BJ (cell line): ENCODE data around the gene BCAS3. TPM values are rescaled to one million over a fixed set of nuclear protein-coding genes. Genes with fewer than 3 reads are reported as not detected.

Experiments used
- CTCF ChIA-PET: fragments of 350-600 bp; formaldehyde crosslinking; extraction: SDS; loops from one replicate; lab custom pipeline; 2021; ENCODE audit warnings: antibody characterized with exemption, inconsistent platforms; lab: Yijun Ruan, JAX
- POLR2A ChIA-PET: fragments of 300-600 bp; sonication (Branson Sonifier 250); formaldehyde crosslinking; extraction: SDS; loops from one replicate; lab custom pipeline; 2021; ENCODE audit warnings: antibody characterized with exemption; lab: Charles Lee
- DNase-seq: peaks from one replicate; pipeline ENCODE4 v3.0.0-alpha.2; 2011; ENCODE audit warnings: low read depth
- H3K27me3 ChIP-seq: 2 replicates; pipeline ENCODE4 v1.6.0; 2011; ENCODE audit warnings: low read length; ENCODE audit not compliant: control insufficient read depth, insufficient read depth
- H3K36me3 ChIP-seq: 2 replicates; pipeline ENCODE4 v1.5.1; 2011; ENCODE audit warnings: low read length; ENCODE audit not compliant: control insufficient read depth, insufficient read depth
- H3K4me3 ChIP-seq: 2 replicates; pipeline ENCODE4 v1.5.1; 2011; ENCODE audit warnings: low read depth, mild to moderate bottlenecking, control low read depth, low read length
- CTCF ChIP-seq: IDR thresholded peaks from 2 replicates; pipeline ENCODE4 v1.5.1; 2011; ENCODE audit warnings: low read depth, mild to moderate bottlenecking, control low read depth, inconsistent platforms, low read length, moderate library complexity; ENCODE audit not compliant: insufficient read depth
- polyA plus RNA-seq: library from polyadenylated mRNA; depleted of rRNA; stranded (reverse); fragments of >200 nt; gene quantifications from 2 replicates; pipeline ENCODE4 v1.2.3, GENCODE V29; 2011

BCAS3 gene
- polyA plus RNA-seq, 1 experiment = 19.5 TPM

DNA sequence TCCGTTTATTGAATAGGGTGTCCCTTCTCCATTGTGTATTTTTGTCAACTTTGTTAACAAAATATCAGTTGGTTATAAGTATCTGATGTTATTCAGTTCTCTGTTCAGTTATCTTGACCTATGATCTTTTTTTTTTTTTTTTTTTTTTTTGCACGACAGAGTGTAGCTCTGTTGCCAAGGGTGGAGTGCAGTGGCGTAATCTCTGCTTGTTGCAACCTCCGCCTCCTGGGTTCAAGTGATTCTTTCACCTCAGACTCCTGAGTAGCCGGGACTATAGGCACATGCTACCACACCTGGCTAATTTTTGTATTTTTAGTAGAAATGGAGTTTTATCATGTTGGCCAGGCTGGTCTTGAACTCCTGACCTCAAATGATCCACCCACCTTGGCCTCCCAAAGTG, 215.8 kb downstream of the BCAS3 start:
- DNase-seq = no peak
- no peaks in the 10 kb centered on the region for H3K36me3 ChIP-seq
- no peak for TF ChIP-seq CTCF
- H3K27me3 ChIP-seq = no peaks in the 10 kb centered on the region
- ChIA-PET CTCF (interaction anchor here (1.3 to 1.6 kb wide), 2 partner anchors 12 to 13 kb away, joined by 3 read pairs; no protein-coding TSS in a partner anchor), POLR2A (no interaction called here)
- no peak overlapping the region for H3K4me3 ChIP-seq

DNA sequence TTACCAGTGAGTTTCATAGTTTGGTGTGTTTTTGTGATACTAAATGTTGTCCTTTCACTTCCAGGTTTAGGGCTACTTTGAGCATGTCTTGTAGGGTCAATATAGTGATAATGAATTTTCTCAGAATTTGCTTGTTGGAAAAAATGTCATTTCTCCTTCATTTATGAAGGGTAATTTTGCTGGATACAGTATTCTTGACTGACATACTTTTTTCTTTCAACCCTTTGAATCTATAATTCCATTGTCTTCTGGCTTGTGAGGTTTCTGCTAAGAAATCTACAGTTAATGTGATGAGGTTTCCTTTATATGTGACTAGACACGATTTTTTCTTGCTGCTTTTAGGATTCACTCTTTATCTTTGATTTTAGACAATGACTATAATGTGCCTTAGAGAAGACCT, 219.3 kb downstream of the BCAS3 start:
- no peak for DNase-seq

DNA sequence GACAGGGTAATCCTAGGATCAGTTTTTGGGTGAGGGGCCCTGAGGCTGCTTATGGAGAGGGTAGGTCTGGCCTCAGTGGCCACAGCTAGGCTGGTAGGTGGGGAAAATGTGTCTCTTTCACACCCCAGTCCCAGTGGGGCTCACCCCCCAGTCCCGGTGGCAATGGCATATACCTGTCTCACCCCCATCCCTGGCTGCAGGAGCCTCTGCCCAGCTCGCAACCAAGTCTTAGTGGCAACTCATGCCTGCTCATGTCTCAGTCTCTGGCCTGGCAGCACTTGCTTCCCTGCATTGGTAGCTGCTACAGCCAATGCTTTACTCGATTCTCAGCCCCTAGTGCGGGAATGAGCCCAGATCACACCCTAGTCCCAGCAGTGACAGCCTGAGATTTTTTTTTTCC, 221.5 kb downstream of the BCAS3 start:
- DNase-seq = no peak
- ChIA-PET CTCF (interaction anchor here (0.6 kb wide), 1 partner anchor 835 kb away, joined by 3 read pairs; no protein-coding TSS in a partner anchor), POLR2A (no interaction called here)
- Histone ChIP-seq H3K36me3 (no peaks in the 10 kb centered on the region), H3K27me3 (no peaks in the 10 kb centered on the region), H3K4me3 (no peak overlapping the region)
- no peak for TF ChIP-seq CTCF

More for the DNA sequence above, 219.3 kb downstream of the BCAS3 start:
- CTCF ChIA-PET = no interaction called here
- POLR2A ChIA-PET = no interaction called here
- H3K4me3 ChIP-seq = no peak overlapping the region
- TF ChIP-seq CTCF = no peak
- no peaks in the 10 kb centered on the region for H3K27me3 ChIP-seq
- H3K36me3 ChIP-seq = no peaks in the 10 kb centered on the region

DNA sequence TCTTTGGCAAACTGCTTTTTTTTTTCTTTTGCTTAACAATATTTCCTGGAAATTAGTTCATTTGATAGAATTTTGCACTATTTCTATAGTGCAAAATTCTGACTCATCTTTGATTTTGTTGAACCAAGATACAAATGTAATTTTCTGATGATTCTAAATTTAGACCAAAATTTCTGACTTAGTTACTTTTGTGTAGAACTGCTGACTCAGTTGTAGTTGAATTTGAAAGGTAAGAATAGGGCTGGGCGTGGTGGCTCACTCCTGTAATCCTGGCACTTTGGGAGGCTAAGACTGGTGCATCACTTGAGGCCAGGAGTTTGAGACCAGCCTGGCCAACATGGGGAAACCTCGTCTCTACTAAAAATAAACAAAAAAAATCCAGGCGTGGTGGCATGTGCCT, 223.0 kb downstream of the BCAS3 start:
- no peak for TF ChIP-seq CTCF
- Histone ChIP-seq H3K27me3 (no peaks in the 10 kb centered on the region), H3K4me3 (no peak overlapping the region), H3K36me3 (no peaks in the 10 kb centered on the region)
- ChIA-PET POLR2A (no interaction called here), CTCF (no interaction called here)
- DNase-seq = no peak

GRCh38 chr17:60901242-60901641, 223.6 kb downstream of the BCAS3 start:
- no peak for DNase-seq
- ChIA-PET CTCF (no interaction called here), POLR2A (interaction anchor here (0.6 kb wide), 1 partner anchor 206 kb away, joined by 3 read pairs; no protein-coding TSS in a partner anchor)
- no peaks in the 10 kb centered on the region for H3K36me3 ChIP-seq
- H3K27me3 ChIP-seq = no peaks in the 10 kb centered on the region
- TF ChIP-seq CTCF = no peak
- no peak overlapping the region for H3K4me3 ChIP-seq
